Measurements from ENCODE around the gene TOB1. TPM values are rescaled to one million over a fixed set of nuclear protein-coding genes. Genes with fewer than 3 reads are reported as not detected.

Gene TOB1
- total RNA-seq, 1 experiment from 2014 or later: 53.1 TPM

- no peak overlapping the region for H3K27ac Mint-ChIP-seq (ENCODE audit: low read depth, unreplicated experiment)
- H3K9me3 Mint-ChIP-seq (ENCODE audit: unreplicated experiment): no peaks in the 10 kb centered on the region
- peaks cover 14% of the 10 kb centered on the region for H3K4me1 Mint-ChIP-seq (ENCODE audit: insufficient read depth, unreplicated experiment)
- H3K27me3 Mint-ChIP-seq (ENCODE audit: insufficient read depth, unreplicated experiment): no peaks in the 10 kb centered on the region
- no peak for TF ChIP-seq CTCF (IDR thresholded peaks at IDR 0.05; ENCODE audit: unreplicated experiment)
- BruUV-seq (replicated peaks): no TSS peak
- no peak overlapping the region for H3K4me3 Mint-ChIP-seq (ENCODE audit: unreplicated experiment)
- POLR2A ChIA-PET: interaction anchor here (0.7 to 2.9 kb wide), 6 partner anchors 10 to 60 kb away, joined by 3 to 23 read pairs (median 4); no protein-coding TSS in a partner anchor
- no peaks in the 10 kb centered on the region for H3K36me3 Mint-ChIP-seq (ENCODE audit: insufficient read depth, unreplicated experiment)
- intact Hi-C loops (cut with micrococcal nuclease): loop anchor here (5.0 kb wide), 2 partner anchors 134 to 359 kb away; partner anchors contain the start of gene ANKRD40
- no peak for DNase-seq (ENCODE audit: unreplicated experiment)
- CTCF ChIA-PET: interaction anchor here (0.6 to 8.3 kb wide), 25 partner anchors 9 to 672 kb away, joined by 3 to 320 read pairs (median 4); no protein-coding TSS in a partner anchor
Measured at GRCh38 chr17:50841277-50841948, 24.7 kb downstream of the TOB1 start.

- no peak overlapping the region for H3K4me3 Mint-ChIP-seq (ENCODE audit: unreplicated experiment)
- H3K27ac Mint-ChIP-seq (ENCODE audit: low read depth, unreplicated experiment): no peak overlapping the region
- no peak for TF ChIP-seq CTCF (IDR thresholded peaks at IDR 0.05; ENCODE audit: unreplicated experiment)
- H3K9me3 Mint-ChIP-seq (ENCODE audit: unreplicated experiment): no peaks in the 10 kb centered on the region
- BruUV-seq (replicated peaks): no TSS peak
- peaks cover 10% of the 10 kb centered on the region for H3K4me1 Mint-ChIP-seq (ENCODE audit: insufficient read depth, unreplicated experiment)
- CTCF ChIA-PET: interaction anchor here (0.6 to 8.3 kb wide), 13 partner anchors 8 to 202 kb away, joined by 3 to 320 read pairs (median 4); no protein-coding TSS in a partner anchor
- no peak for DNase-seq (ENCODE audit: unreplicated experiment)
- POLR2A ChIA-PET: interaction anchor here (0.7 to 1.2 kb wide), 2 partner anchors 54 to 59 kb away, joined by 3 to 4 read pairs; no protein-coding TSS in a partner anchor
- no peaks in the 10 kb centered on the region for H3K36me3 Mint-ChIP-seq (ENCODE audit: insufficient read depth, unreplicated experiment)
- H3K27me3 Mint-ChIP-seq (ENCODE audit: insufficient read depth, unreplicated experiment): no peaks in the 10 kb centered on the region
- intact Hi-C loops (cut with micrococcal nuclease): loop anchor here (5.0 kb wide), 2 partner anchors 133 to 358 kb away; partner anchors contain the start of gene ANKRD40
Measured at GRCh38 chr17:50840311-50840851, 25.8 kb downstream of the TOB1 start.

- no peak overlapping the region for H3K27ac Mint-ChIP-seq (ENCODE audit: low read depth, unreplicated experiment)
Measured at GRCh38 chr17:50839591-50840310, 26.4 kb downstream of the TOB1 start.

More at GRCh38 chr17:50839591-50840310, 26.4 kb downstream of the TOB1 start:
- ChIA-PET CTCF (interaction anchor here (0.6 to 8.3 kb wide), 5 partner anchors 21 to 83 kb away, joined by 3 to 320 read pairs (median 8); no protein-coding TSS in a partner anchor), POLR2A (no interaction called here)
- H3K27me3 Mint-ChIP-seq (ENCODE audit: insufficient read depth, unreplicated experiment): no peaks in the 10 kb centered on the region
- TF ChIP-seq CTCF (IDR thresholded peaks at IDR 0.05; ENCODE audit: unreplicated experiment): no peak
- peaks cover 6% of the 10 kb centered on the region for H3K4me1 Mint-ChIP-seq (ENCODE audit: insufficient read depth, unreplicated experiment)
- H3K36me3 Mint-ChIP-seq (ENCODE audit: insufficient read depth, unreplicated experiment): no peaks in the 10 kb centered on the region
- DNase-seq (ENCODE audit: unreplicated experiment): no peak
- H3K4me3 Mint-ChIP-seq (ENCODE audit: unreplicated experiment): no peak overlapping the region
- H3K9me3 Mint-ChIP-seq (ENCODE audit: unreplicated experiment): no peaks in the 10 kb centered on the region
- intact Hi-C loops (cut with micrococcal nuclease): loop anchor here (5.0 kb wide), 2 partner anchors 132 to 357 kb away; partner anchors contain the start of gene ANKRD40
- BruUV-seq (replicated peaks): no TSS peak

All from MCF 10A (cell line).